Prostate gland (tissue), 2 donors: ENCODE measurements around the gene CABLES1.

ENCODE experiments used
- CTCF ChIP-seq, 4 experiments: fragments of 200-600 bp in 2 of 4; fragments of 450-650 bp in 2 of 4; sonication (generic) in 2 of 4; IDR thresholded peaks; 1 replicate in 3 of 4; 2 replicates in 1 of 4; pipeline ENCODE4 v1.5.1; 2016 to 2019; ENCODE audit warnings: antibody characterized with exemption in 4 of 4, mild to moderate bottlenecking in 2 of 4, moderate library complexity in 2 of 4
- POLR2A ChIP-seq: fragments of 450-650 bp; IDR thresholded peaks from one replicate; pipeline ENCODE4 v1.6.1; 2016; ENCODE audit warnings: antibody characterized with exemption, mild to moderate bottlenecking
- POLR2AphosphoS5 ChIP-seq: sonication (generic); formaldehyde crosslinking; IDR thresholded peaks from one replicate; pipeline ENCODE4 v1.6.1; 2017; ENCODE audit warnings: antibody characterized with exemption

- TF ChIP-seq CTCF (IDR thresholded peaks at IDR 0.05) (no peak), POLR2AphosphoS5 (peak; percentile 71), POLR2A (no peak)
Observed at GRCh38 chr18:23259701-23260681, 124.7 kb downstream of the CABLES1 start.
